Measurements from ENCODE around the gene DCLK1. TPM values are rescaled to one million over a fixed set of nuclear protein-coding genes. Genes with fewer than 3 reads are reported as not detected.

The DCLK1 gene
- total RNA-seq, 1 experiment from 2014 or later = 36.2 TPM

DNA sequence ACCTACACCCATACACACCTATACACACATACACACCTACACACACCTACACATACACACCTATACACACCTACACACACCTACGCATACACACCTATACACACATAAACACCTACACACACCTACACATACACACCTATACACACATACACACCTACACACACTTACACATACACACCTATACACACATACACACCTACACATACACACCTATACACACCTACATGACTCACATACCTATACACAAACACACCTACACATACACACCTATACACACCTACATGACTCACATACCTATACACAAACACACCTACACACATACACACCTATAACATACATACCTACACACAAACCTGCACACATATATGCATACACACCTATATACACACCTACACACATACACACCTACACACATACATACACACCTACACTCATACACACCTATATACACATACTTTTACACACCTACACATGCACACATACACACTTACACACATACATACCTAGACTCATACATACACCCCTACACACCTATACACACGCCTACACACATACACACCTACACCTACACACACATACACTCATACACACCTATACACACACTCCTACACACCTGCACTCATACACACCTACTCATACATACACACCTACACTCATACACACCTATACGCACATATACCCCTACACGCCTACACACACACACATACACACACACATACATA is 368.0 kb downstream of the DCLK1 start:
- WGBS (ENCODE audit: extremely low coverage, insufficient read length, low lambda C conversion rate) = 96% methylated on average over 4 of the region's 4 CpGs
- Histone ChIP-seq H3K27ac (ENCODE audit: insufficient read length, low read depth, low read length) (no peak overlapping the region), H3K14ac (ENCODE audit: insufficient read depth, low read length) (no peak overlapping the region), H3K4me1 (ENCODE audit: insufficient read depth, low read length) (no peaks in the 10 kb centered on the region), H4K8ac (replicated peaks; ENCODE audit: insufficient read length, low read depth, low read length) (no peak overlapping the region), H2BK120ac (ENCODE audit: low read depth, low read length, poor library complexity, severe bottlenecking) (no peak overlapping the region), H2BK12ac (ENCODE audit: insufficient read length, low read depth, low read length) (no peak overlapping the region), H3K56ac (ENCODE audit: insufficient read length, low read depth, low read length) (no peak overlapping the region), H3K4me2 (ENCODE audit: insufficient read depth, insufficient read length, low read length) (no peak overlapping the region), H3K23ac (ENCODE audit: insufficient read length, low read depth, low read length) (no peak overlapping the region), H2AFZ (ENCODE audit: low read length) (no peak overlapping the region), H2BK5ac (ENCODE audit: insufficient read length, low read length) (no peak overlapping the region), H3K9me3 (ENCODE audit: control insufficient read depth, low read depth, low read length) (no peaks in the 10 kb centered on the region), H4K20me1 (ENCODE audit: control insufficient read depth, insufficient read depth, insufficient read length) (no peaks in the 10 kb centered on the region), H2BK15ac (ENCODE audit: low read depth, low read length) (no peak overlapping the region), H3K18ac (ENCODE audit: insufficient read length, low read depth, low read length) (no peak overlapping the region), H3T11ph (ENCODE audit: low read length) (no peak overlapping the region), H3K4ac (ENCODE audit: low read depth, low read length) (no peak overlapping the region), H2AK5ac (ENCODE audit: insufficient read length, low read length) (no peak overlapping the region), H4K5ac (ENCODE audit: insufficient read length, low read depth, low read length) (no peak overlapping the region), H4K91ac (ENCODE audit: insufficient read length, low read depth, low read length) (no peak overlapping the region), H3K79me2 (ENCODE audit: insufficient read depth, low read length) (no peaks in the 10 kb centered on the region), H3K23me2 (ENCODE audit: insufficient read length, low read depth, low read length, poor library complexity, severe bottlenecking) (no peaks in the 10 kb centered on the region), H3K79me1 (ENCODE audit: insufficient read depth, low read depth, low read length, poor library complexity, severe bottlenecking) (no peaks in the 10 kb centered on the region), H3K9ac (ENCODE audit: extremely low read depth, insufficient read length, low read length) (no peak overlapping the region), H2BK20ac (ENCODE audit: low read depth, low read length, poor library complexity, severe bottlenecking) (no peak overlapping the region), H3K27me3 (ENCODE audit: insufficient read depth, low read length) (no peaks in the 10 kb centered on the region)
- peaks cover 2 to 5% of the 10 kb centered on the region in 2 experiments; a peak in 2 of 4 replicates for H3K4me1 Mint-ChIP-seq
- no peaks in the 10 kb centered on the region; a peak in 1 of 5 replicates for H3K9me3 Mint-ChIP-seq
- no peaks in the 10 kb centered on the region for H3K36me3 Mint-ChIP-seq (ENCODE audit: insufficient read depth in 1 of 3, low read depth in 3 of 3)
- TF ChIP-seq, protein P1, sequence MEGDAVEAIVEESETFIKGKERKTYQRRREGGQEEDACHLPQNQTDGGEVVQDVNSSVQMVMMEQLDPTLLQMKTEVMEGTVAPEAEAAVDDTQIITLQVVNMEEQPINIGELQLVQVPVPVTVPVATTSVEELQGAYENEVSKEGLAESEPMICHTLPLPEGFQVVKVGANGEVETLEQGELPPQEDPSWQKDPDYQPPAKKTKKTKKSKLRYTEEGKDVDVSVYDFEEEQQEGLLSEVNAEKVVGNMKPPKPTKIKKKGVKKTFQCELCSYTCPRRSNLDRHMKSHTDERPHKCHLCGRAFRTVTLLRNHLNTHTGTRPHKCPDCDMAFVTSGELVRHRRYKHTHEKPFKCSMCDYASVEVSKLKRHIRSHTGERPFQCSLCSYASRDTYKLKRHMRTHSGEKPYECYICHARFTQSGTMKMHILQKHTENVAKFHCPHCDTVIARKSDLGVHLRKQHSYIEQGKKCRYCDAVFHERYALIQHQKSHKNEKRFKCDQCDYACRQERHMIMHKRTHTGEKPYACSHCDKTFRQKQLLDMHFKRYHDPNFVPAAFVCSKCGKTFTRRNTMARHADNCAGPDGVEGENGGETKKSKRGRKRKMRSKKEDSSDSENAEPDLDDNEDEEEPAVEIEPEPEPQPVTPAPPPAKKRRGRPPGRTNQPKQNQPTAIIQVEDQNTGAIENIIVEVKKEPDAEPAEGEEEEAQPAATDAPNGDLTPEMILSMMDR (conservative IDR thresholded peaks at IDR 0.05) = no peak
- H3K27me3 Mint-ChIP-seq (ENCODE audit: low read depth) = no peaks in the 10 kb centered on the region
- no peak for DNase-seq
- no peak overlapping the region for H3K4me3 Mint-ChIP-seq
- H3K27ac Mint-ChIP-seq = no peak overlapping the region
